ENCODE data around the gene NLK. TPM values are rescaled to one million over a fixed set of nuclear protein-coding genes. Genes with fewer than 3 reads are reported as not detected.

Gene NLK
- total RNA-seq, 1 donor: 10.5 TPM

- H3K4me1 ChIP-seq (ENCODE audit: insufficient read depth, low read length): peaks cover 9% of the 10 kb centered on the region
- no peak for TF ChIP-seq CTCF (IDR thresholded peaks at IDR 0.05; ENCODE audit: extremely low read depth, low read depth, low read length)
- no peaks in the 10 kb centered on the region for H4K20me1 ChIP-seq (ENCODE audit: insufficient read depth, low read length)
- H2AFZ ChIP-seq (ENCODE audit: low read length): no peak overlapping the region
- H3K27me3 ChIP-seq (ENCODE audit: insufficient read depth, low read length): no peaks in the 10 kb centered on the region
- H3K4me3 ChIP-seq (ENCODE audit: insufficient read depth, low read length): no peak overlapping the region
- peaks cover 14% of the 10 kb centered on the region for H3K36me3 ChIP-seq (ENCODE audit: insufficient read depth, low read length)
- H3K9me3 ChIP-seq (ENCODE audit: low read depth, low read length): no peaks in the 10 kb centered on the region
- no peak for DNase-seq (ENCODE audit: insufficient read length, low spot score, missing footprints)
- H3K4me2 ChIP-seq (ENCODE audit: insufficient read depth, low read length): no peak overlapping the region
- no peak overlapping the region for H3K27ac ChIP-seq (ENCODE audit: low read depth, low read length)
- H3K79me2 ChIP-seq (ENCODE audit: insufficient read depth, low read length): no peaks in the 10 kb centered on the region
Observed at GRCh38 chr17:28136923-28137322, 94.4 kb downstream of the NLK start.

- Histone ChIP-seq H3K79me2 (ENCODE audit: insufficient read depth, low read length) (no peaks in the 10 kb centered on the region), H2AFZ (ENCODE audit: low read length) (no peak overlapping the region), H3K27me3 (ENCODE audit: insufficient read depth, low read length) (no peaks in the 10 kb centered on the region), H3K9me3 (ENCODE audit: low read depth, low read length) (no peaks in the 10 kb centered on the region), H3K4me1 (ENCODE audit: insufficient read depth, low read length) (no peaks in the 10 kb centered on the region), H3K36me3 (ENCODE audit: insufficient read depth, low read length) (peaks cover 7% of the 10 kb centered on the region), H3K4me3 (ENCODE audit: insufficient read depth, low read length) (no peak overlapping the region), H3K4me2 (ENCODE audit: insufficient read depth, low read length) (no peak overlapping the region), H4K20me1 (ENCODE audit: insufficient read depth, low read length) (no peaks in the 10 kb centered on the region), H3K27ac (ENCODE audit: low read depth, low read length) (no peak overlapping the region)
- DNase-seq (ENCODE audit: insufficient read length, low spot score, missing footprints): no peak
- TF ChIP-seq CTCF (IDR thresholded peaks at IDR 0.05; ENCODE audit: extremely low read depth, low read depth, low read length): no peak
Observed at GRCh38 chr17:28139822-28140221, 97.3 kb downstream of the NLK start.

GRCh38 chr17:28141313-28141712 lies 98.8 kb downstream of the NLK start:
- TF ChIP-seq CTCF (IDR thresholded peaks at IDR 0.05; ENCODE audit: extremely low read depth, low read depth, low read length): no peak
- no peaks in the 10 kb centered on the region for H3K27me3 ChIP-seq (ENCODE audit: insufficient read depth, low read length)
- DNase-seq (ENCODE audit: insufficient read length, low spot score, missing footprints): no peak
- no peak overlapping the region for H3K27ac ChIP-seq (ENCODE audit: low read depth, low read length)
- peaks cover 5% of the 10 kb centered on the region for H3K36me3 ChIP-seq (ENCODE audit: insufficient read depth, low read length)
- H2AFZ ChIP-seq (ENCODE audit: low read length): no peak overlapping the region
- no peaks in the 10 kb centered on the region for H3K4me1 ChIP-seq (ENCODE audit: insufficient read depth, low read length)
- no peaks in the 10 kb centered on the region for H3K9me3 ChIP-seq (ENCODE audit: low read depth, low read length)
- no peaks in the 10 kb centered on the region for H3K79me2 ChIP-seq (ENCODE audit: insufficient read depth, low read length)
- no peak overlapping the region for H3K4me3 ChIP-seq (ENCODE audit: insufficient read depth, low read length)
- H4K20me1 ChIP-seq (ENCODE audit: insufficient read depth, low read length): no peaks in the 10 kb centered on the region
- no peak overlapping the region for H3K4me2 ChIP-seq (ENCODE audit: insufficient read depth, low read length)

- H3K9me3 ChIP-seq (ENCODE audit: low read depth, low read length): no peaks in the 10 kb centered on the region
- no peaks in the 10 kb centered on the region for H3K27me3 ChIP-seq (ENCODE audit: insufficient read depth, low read length)
- H3K79me2 ChIP-seq (ENCODE audit: insufficient read depth, low read length): no peaks in the 10 kb centered on the region
- no peaks in the 10 kb centered on the region for H4K20me1 ChIP-seq (ENCODE audit: insufficient read depth, low read length)
- no peak overlapping the region for H2AFZ ChIP-seq (ENCODE audit: low read length)
- no peak overlapping the region for H3K4me2 ChIP-seq (ENCODE audit: insufficient read depth, low read length)
- H3K27ac ChIP-seq (ENCODE audit: low read depth, low read length): no peak overlapping the region
- no peaks in the 10 kb centered on the region for H3K4me1 ChIP-seq (ENCODE audit: insufficient read depth, low read length)
- no peak for TF ChIP-seq CTCF (IDR thresholded peaks at IDR 0.05; ENCODE audit: extremely low read depth, low read depth, low read length)
- no peak for DNase-seq (ENCODE audit: insufficient read length, low spot score, missing footprints)
- H3K36me3 ChIP-seq (ENCODE audit: insufficient read depth, low read length): peaks cover 5% of the 10 kb centered on the region
- no peak overlapping the region for H3K4me3 ChIP-seq (ENCODE audit: insufficient read depth, low read length)
Observed at GRCh38 chr17:28141773-28142172, 99.3 kb downstream of the NLK start.

Data from osteoblast (primary cell).